Fibroblast of villous mesenchyme (primary cell): Measurements from ENCODE around the gene CHST7. TPM values are rescaled to one million over a fixed set of nuclear protein-coding genes. Genes with fewer than 3 reads are reported as not detected.
A peak's percentile ranks its signal among the peaks of the same experiment; 100 is the strongest.

Experiments
- DNase-seq: peaks from one replicate; pipeline ENCODE4 v3.0.0-alpha.2; 2010; ENCODE audit warnings: low read depth
- H3K4me3 ChIP-seq: 2 replicates; pipeline ENCODE4 v1.5.1; 2011; ENCODE audit warnings: low read depth, mild to moderate bottlenecking, low read length
- CTCF ChIP-seq: IDR thresholded peaks from 2 replicates; pipeline ENCODE4 v1.5.1; 2012; ENCODE audit warnings: low read depth, mild to moderate bottlenecking, low read length; ENCODE audit not compliant: insufficient read depth
- total RNA-seq: library from RNA; depleted of rRNA; stranded (reverse); fragments of >200 nt; gene quantifications from 2 replicates; pipeline ENCODE4 v1.2.3, GENCODE V29; 2012

Gene CHST7
- total RNA-seq, 1 donor: 13.8 TPM

DNA sequence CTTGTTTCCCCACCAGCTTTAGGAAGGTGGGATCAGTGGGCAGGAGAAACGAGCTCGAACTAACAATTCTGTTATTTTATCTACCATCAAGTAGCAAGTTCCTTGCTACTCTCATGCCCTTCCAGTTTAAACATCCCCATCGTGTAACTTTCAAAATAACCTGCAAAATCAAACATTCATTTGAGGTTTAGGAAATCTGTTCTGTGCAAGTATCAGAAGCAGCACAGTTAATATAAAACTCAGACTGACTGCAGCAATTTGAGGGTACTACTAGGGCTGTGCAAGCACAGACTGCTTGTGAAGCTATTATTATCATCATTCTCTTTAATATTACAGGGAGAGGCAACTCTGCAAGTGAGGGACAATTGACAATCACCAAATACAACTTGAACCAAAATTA is 48.0 kb downstream of the CHST7 start:
- no peak for DNase-seq
- no peak overlapping the region for H3K4me3 ChIP-seq
- no peak for TF ChIP-seq CTCF

- no peak for DNase-seq
- no peak overlapping the region for H3K4me3 ChIP-seq
- no peak for TF ChIP-seq CTCF
Measured at GRCh38 chrX:46624090-46624786, 50.7 kb downstream of the CHST7 start.

DNA sequence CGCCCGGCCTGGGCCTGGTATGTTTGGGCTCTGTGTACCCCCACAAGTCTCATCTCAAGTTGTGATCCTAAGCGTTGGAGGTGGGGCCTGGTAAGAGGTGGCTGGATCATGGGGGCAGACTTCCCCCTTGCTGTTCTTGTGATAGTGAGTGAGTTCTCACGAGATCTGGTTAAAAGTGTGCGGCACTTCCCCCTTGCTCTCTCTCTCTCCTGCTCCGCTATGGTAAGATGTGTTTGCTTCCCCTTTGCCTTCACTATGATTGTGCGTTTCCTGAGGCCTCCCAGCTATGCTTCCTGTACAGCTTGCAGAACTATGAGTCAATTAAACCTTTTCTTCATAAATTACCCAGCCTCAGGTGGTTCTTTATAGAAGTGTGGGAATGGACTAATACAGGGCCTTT is 53.0 kb downstream of the CHST7 start:
- no peak for TF ChIP-seq CTCF
- no peak overlapping the region for H3K4me3 ChIP-seq

DNA sequence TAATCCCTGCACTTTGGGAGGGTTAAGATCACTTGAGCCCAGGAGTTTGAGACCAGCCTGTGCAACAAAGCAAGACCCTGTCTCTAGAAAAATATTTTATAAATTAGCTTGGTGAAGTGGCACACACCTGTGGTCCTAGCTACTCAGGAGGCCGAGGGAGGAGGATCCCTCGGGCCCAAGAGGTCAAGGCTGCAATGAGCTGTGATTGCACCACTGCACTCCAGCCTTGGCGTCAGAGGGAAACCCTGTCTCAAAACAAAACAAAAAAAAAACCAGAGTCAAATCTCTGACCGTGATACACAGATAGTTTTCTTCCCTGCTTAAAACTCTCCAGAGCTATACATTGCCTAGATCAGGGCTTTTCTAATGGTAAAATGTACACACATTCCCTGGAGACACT is 53.5 kb downstream of the CHST7 start:
- no peak overlapping the region for H3K4me3 ChIP-seq
- no peak for TF ChIP-seq CTCF
- peak; percentile 18 for DNase-seq

More for the DNA sequence above, 53.0 kb downstream of the CHST7 start:
- no peak for DNase-seq

- DNase-seq: no peak
- TF ChIP-seq CTCF: no peak
- no peak overlapping the region for H3K4me3 ChIP-seq
Measured at GRCh38 chrX:46627711-46628419, 54.3 kb downstream of the CHST7 start.

DNA sequence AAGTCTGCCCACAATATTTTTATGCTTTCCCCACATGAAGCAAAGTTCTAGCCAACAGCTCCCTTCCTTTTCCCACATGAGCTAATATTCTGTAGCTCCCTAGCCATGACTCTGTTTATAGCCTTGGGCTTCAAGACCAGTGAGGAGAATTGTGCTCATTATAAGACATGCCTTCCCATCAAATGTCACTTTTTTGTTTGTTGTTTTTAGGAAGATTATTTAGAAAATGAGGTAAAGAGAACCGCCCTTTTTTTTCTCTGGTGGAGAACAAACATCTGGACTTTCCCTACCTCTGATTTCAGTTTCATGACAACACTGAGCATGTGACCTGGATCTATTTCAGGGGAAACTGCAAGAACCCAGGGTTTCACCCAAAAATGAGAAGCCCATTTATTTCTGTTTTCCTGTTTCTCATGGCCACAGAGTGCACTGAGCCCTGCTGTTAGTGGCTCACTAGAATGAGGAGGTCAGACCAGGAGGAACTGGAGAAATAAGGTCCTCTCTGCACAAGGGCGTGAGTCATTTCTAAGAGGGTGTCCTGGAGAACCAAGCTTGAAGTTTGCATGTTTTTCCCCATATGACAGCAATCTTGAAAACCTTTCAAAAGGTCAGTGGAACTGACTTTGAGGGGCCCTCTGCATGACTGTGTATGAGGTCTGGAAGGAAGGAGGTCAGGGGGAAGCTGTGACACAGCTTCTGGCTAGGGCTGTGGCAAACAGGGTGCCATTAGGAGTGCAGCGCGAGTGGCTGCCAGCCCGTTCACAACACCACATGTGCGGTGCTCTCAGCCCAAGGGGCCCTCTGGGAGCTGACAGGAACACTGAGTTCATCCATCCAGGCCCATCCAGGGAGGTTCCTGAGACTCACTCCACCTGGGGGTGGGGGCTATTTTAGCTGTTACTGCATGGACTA is 55.2 kb downstream of the CHST7 start:
- TF ChIP-seq CTCF: no peak
- no peak overlapping the region for H3K4me3 ChIP-seq
- peak; percentile 60 for DNase-seq
